Fibroblast of lung (primary cell): ENCODE results near the gene TM2D1. TPM values are rescaled to one million over a fixed set of nuclear protein-coding genes. Genes with fewer than 3 reads are reported as not detected.

ENCODE experiments used
- DNase-seq, 2 donors: peaks; one replicate each; pipeline versions ENCODE4 v3.0.0 to v3.0.0-alpha.2; 2010; ENCODE audit warnings: low read depth in 2 of 2
- H2AFZ ChIP-seq: 2 replicates; pipeline ENCODE4 v1.5.1; 2012; ENCODE audit warnings: low read length, control low read depth, inconsistent platforms
- H3K27ac ChIP-seq: 2 replicates; pipeline ENCODE4 v1.5.1; 2011; ENCODE audit warnings: low read length, control low read depth; ENCODE audit not compliant: insufficient read depth
- H3K27me3 ChIP-seq: 2 replicates; pipeline ENCODE4 v1.5.1; 2011; ENCODE audit warnings: mild to moderate bottlenecking, low read length; ENCODE audit not compliant: control insufficient read depth, insufficient read depth
- H3K36me3 ChIP-seq: 2 replicates; pipeline ENCODE4 v1.5.1; 2011; ENCODE audit warnings: low read length; ENCODE audit not compliant: control insufficient read depth, insufficient read depth
- H3K4me1 ChIP-seq: 2 replicates; pipeline ENCODE4 v1.5.1; 2011; ENCODE audit warnings: low read length; ENCODE audit not compliant: control insufficient read depth, insufficient read depth; ENCODE audit errors: extremely low read depth
- H3K4me2 ChIP-seq: 2 replicates; pipeline ENCODE4 v1.5.1; 2011; ENCODE audit warnings: low read length, control low read depth; ENCODE audit not compliant: insufficient read depth; ENCODE audit errors: extremely low read depth
- H3K4me3 ChIP-seq, 4 experiments: fragments of 200-600 bp in 1 of 4; sonication (generic) in 1 of 4; replicated peaks in 1 of 4; 2 replicates each; pipeline ENCODE4 v1.5.1; 2011 to 2016; ENCODE audit warnings: low read length in 4 of 4, low read depth in 3 of 4, mild to moderate bottlenecking in 3 of 4, control low read depth in 2 of 4, inconsistent platforms in 1 of 4, mixed read lengths in 1 of 4; ENCODE audit not compliant: insufficient read depth in 1 of 4; ENCODE audit errors: control extremely low read depth in 1 of 4
- H3K79me2 ChIP-seq: 2 replicates; pipeline ENCODE4 v1.5.1; 2012; ENCODE audit warnings: mild to moderate bottlenecking, low read length, inconsistent platforms; ENCODE audit not compliant: control insufficient read depth, insufficient read depth
- H3K9ac ChIP-seq: 2 replicates; pipeline ENCODE4 v1.5.1; 2011; ENCODE audit warnings: mild to moderate bottlenecking, low read length, control low read depth; ENCODE audit not compliant: insufficient read depth
- H3K9me3 ChIP-seq: 2 replicates; pipeline ENCODE4 v1.5.1; 2012; ENCODE audit warnings: low read depth, low read length; ENCODE audit not compliant: control insufficient read depth, insufficient read depth
- H4K20me1 ChIP-seq: 2 replicates; pipeline ENCODE4 v1.5.1; 2011; ENCODE audit warnings: low read length; ENCODE audit not compliant: control insufficient read depth, insufficient read depth; ENCODE audit errors: extremely low read depth
- EZH2 ChIP-seq: IDR thresholded peaks from 2 replicates; pipeline ENCODE4 v1.5.1; 2012; ENCODE audit warnings: low read length, control low read depth, mild to moderate bottlenecking; ENCODE audit errors: missing control alignments
- polyA plus RNA-seq, 2 donors: library from polyadenylated mRNA; depleted of rRNA in 1 of 2; stranded (reverse) in 1 of 2; unstranded in 1 of 2; fragments of >200 nt; gene quantifications; 2 replicates each; pipeline ENCODE4 v1.2.1, GENCODE V29; 2011 to 2012; ENCODE audit warnings: missing spikeins in 1 of 2
- total RNA-seq: library from RNA; depleted of rRNA; stranded (reverse); fragments of >200 nt; gene quantifications from 2 replicates; pipeline ENCODE4 v1.2.1, GENCODE V29; 2014
- TF ChIP-seq, protein P1 (sequence below), 2 donors: IDR thresholded peaks in 1 of 2; conservative IDR thresholded peaks in 1 of 2; 1 replicate in 1 of 2; 2 replicates in 1 of 2; pipeline ENCODE4 v1.5.1; 2011 to 2012; ENCODE audit warnings: low read length in 2 of 2, control low read depth in 1 of 2, inconsistent platforms in 1 of 2, low read depth in 1 of 2, mild to moderate bottlenecking in 1 of 2

Gene TM2D1
- total and polyA plus RNA-seq, 2 donors (not counting 1 experiment from before 2014, with no cell fraction given): 58.6 to 82.0 TPM

DNA sequence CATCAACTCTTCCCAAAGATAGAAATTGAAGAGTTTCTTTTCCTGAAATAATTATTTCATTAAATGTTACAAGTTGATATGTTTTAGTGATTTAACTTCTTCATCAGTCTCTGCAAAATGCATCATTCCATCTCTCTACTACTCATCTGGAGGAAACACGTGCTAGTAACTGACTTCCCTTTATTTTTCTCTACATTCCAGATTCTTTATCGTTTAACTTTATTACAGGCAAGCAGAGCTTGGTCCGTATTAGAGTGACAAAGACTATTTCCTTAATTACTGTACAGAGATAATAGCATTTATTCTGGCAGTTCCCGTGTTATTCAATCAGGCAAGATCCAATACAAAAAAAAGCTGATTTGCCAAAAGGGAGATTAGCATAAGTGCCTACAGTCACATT is 88.6 kb downstream of the TM2D1 start:
- no peak overlapping the region for H2AFZ ChIP-seq
- H4K20me1 ChIP-seq: no peaks in the 10 kb centered on the region
- no peak overlapping the region for H3K27ac ChIP-seq
- H3K4me2 ChIP-seq: no peak overlapping the region
- H3K36me3 ChIP-seq: no peaks in the 10 kb centered on the region
- no peaks in the 10 kb centered on the region for H3K9me3 ChIP-seq
- H3K4me3 ChIP-seq: no peak overlapping the region
- no peaks in the 10 kb centered on the region for H3K4me1 ChIP-seq
- TF ChIP-seq EZH2: no peak
- TF ChIP-seq, protein P1, sequence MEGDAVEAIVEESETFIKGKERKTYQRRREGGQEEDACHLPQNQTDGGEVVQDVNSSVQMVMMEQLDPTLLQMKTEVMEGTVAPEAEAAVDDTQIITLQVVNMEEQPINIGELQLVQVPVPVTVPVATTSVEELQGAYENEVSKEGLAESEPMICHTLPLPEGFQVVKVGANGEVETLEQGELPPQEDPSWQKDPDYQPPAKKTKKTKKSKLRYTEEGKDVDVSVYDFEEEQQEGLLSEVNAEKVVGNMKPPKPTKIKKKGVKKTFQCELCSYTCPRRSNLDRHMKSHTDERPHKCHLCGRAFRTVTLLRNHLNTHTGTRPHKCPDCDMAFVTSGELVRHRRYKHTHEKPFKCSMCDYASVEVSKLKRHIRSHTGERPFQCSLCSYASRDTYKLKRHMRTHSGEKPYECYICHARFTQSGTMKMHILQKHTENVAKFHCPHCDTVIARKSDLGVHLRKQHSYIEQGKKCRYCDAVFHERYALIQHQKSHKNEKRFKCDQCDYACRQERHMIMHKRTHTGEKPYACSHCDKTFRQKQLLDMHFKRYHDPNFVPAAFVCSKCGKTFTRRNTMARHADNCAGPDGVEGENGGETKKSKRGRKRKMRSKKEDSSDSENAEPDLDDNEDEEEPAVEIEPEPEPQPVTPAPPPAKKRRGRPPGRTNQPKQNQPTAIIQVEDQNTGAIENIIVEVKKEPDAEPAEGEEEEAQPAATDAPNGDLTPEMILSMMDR (conservative IDR thresholded peaks at IDR 0.05 in 1 of 2, IDR thresholded peaks at IDR 0.05 in 1 of 2; ENCODE audit: low read depth in 1 of 2, low read length in 2 of 2): no peak
- no peaks in the 10 kb centered on the region for H3K79me2 ChIP-seq
- no peak for DNase-seq
- no peak overlapping the region for H3K9ac ChIP-seq
- H3K27me3 ChIP-seq: no peaks in the 10 kb centered on the region

DNA sequence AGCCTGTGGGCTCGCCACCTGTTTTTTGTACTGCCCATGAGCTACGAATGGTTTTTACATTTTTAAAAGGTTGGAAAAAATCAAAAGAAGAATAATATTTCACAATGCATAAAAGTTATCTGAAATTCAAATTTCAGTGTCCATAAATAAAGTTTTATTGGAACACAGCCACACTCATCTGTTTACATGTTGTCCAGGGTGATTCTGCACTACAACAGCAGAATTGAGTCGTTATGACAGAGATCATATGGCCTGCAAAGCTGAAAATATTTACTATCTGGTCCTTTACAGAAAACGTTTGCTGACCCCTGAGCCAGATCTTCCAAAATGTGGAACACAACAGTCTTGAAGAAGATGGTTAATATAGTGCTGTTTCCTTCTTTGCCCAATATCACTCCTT is 89.4 kb downstream of the TM2D1 start:
- Histone ChIP-seq H3K27me3 (no peaks in the 10 kb centered on the region), H3K27ac (no peak overlapping the region), H2AFZ (no peak overlapping the region), H3K4me3 (no peak overlapping the region), H3K79me2 (no peaks in the 10 kb centered on the region), H4K20me1 (no peaks in the 10 kb centered on the region), H3K4me1 (no peaks in the 10 kb centered on the region), H3K4me2 (no peak overlapping the region), H3K9ac (no peak overlapping the region), H3K9me3 (no peaks in the 10 kb centered on the region), H3K36me3 (no peaks in the 10 kb centered on the region)
- TF ChIP-seq EZH2: no peak
- TF ChIP-seq, protein P1 (conservative IDR thresholded peaks at IDR 0.05 in 1 of 2, IDR thresholded peaks at IDR 0.05 in 1 of 2; ENCODE audit: low read depth in 1 of 2, low read length in 2 of 2): no peak
- no peak for DNase-seq

DNA sequence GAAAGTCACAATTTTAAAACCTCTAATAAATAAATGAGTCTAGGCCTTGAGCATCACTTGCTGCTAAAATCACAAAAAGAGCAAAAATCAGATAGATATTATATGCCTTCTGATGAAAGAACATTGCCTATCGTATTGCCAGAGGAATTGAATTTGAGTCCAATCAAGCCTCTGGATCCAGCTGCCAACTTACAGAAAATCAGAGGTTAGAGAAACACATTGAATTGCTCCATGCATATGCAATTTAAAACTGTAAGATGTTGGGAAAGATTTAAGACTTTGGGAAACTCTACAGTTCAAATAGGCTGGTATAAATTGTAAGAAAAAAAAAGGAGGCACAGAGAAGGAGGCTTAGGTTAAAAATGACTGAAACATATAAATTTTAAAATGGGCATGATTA is 93.5 kb downstream of the TM2D1 start:
- H3K4me3 ChIP-seq: no peak overlapping the region
- no peak for DNase-seq
- H3K4me2 ChIP-seq: no peak overlapping the region
- H2AFZ ChIP-seq: no peak overlapping the region
- no peaks in the 10 kb centered on the region for H3K79me2 ChIP-seq
- no peak overlapping the region for H3K9ac ChIP-seq
- no peaks in the 10 kb centered on the region for H3K4me1 ChIP-seq
- H4K20me1 ChIP-seq: no peaks in the 10 kb centered on the region
- H3K27me3 ChIP-seq: no peaks in the 10 kb centered on the region
- H3K36me3 ChIP-seq: no peaks in the 10 kb centered on the region
- no peak for TF ChIP-seq EZH2
- TF ChIP-seq, protein P1 (conservative IDR thresholded peaks at IDR 0.05 in 1 of 2, IDR thresholded peaks at IDR 0.05 in 1 of 2; ENCODE audit: low read depth in 1 of 2, low read length in 2 of 2): no peak
- no peak overlapping the region for H3K27ac ChIP-seq
- no peaks in the 10 kb centered on the region for H3K9me3 ChIP-seq

Other genes starting within 250 kb of the TM2D1 start
- gene PATJ, start 17.3 kb upstream of the TM2D1 start, total RNA-seq: 9.2 and 12.4 TPM in 2 replicates
- gene PATJ, start 17.3 kb upstream of the TM2D1 start, polyA plus RNA-seq: 2.5 and 2.9 TPM in 2 replicates